HCT116 (cell line): ENCODE results near the gene IL18R1. TPM values are rescaled to one million over a fixed set of nuclear protein-coding genes. Genes with fewer than 3 reads are reported as not detected.

Experiments used
- ATAC-seq: fragments of 200-7000 bp; cut with Tn5 transposase; 2 replicates; pipeline ENCODE4 v1.9.1; 2020; ENCODE audit warnings: mild to moderate bottlenecking, moderate library complexity
- BruUV-seq: library from RNA; stranded (reverse); fragments of 400-500 nt; replicated peaks from 2 replicates; lab custom pipeline; 2021; lab: Mats Ljungman, UMichigan
- CTCF ChIA-PET: fragments of 300-600 bp; sonication (Branson Sonifier 250); formaldehyde crosslinking; loops from one replicate; lab custom pipeline; 2021; ENCODE audit warnings: antibody characterized with exemption; lab: Charles Lee
- POLR2A ChIA-PET: fragments of 300-600, 350-600 bp; sonication (Branson Sonifier 250); formaldehyde crosslinking; loops from one replicate; lab custom pipeline; 2021; ENCODE audit warnings: antibody characterized with exemption; lab: Charles Lee
- RAD21 ChIA-PET, 2 experiments: fragments of 300-600 bp; sonication (Branson Sonifier 250); formaldehyde crosslinking; loops; one replicate each; lab custom pipeline; 2023; ENCODE audit warnings: low total read pairs in 2 of 2; ENCODE audit not compliant: uncharacterized antibody in 2 of 2, unreplicated experiment in 2 of 2, low non-redundant PET in 1 of 2; lab: Charles Lee
- DNase-seq: peaks from one replicate; pipeline ENCODE4 v3.0.0-alpha.2; 2010; ENCODE audit warnings: low read depth, low spot score
- H2AFZ ChIP-seq: fragments of 200-600 bp; shearing (Covaris generic), sonication (generic); 2 replicates; pipeline ENCODE4 v1.6.1; 2017; ENCODE audit warnings: low read depth, mixed run types, mixed read lengths, antibody characterized with exemption, low read length; ENCODE audit not compliant: poor library complexity, severe bottlenecking
- H3K27ac ChIP-seq: 2 replicates; pipeline ENCODE4 v1.5.1; 2012; ENCODE audit warnings: low read depth, low read length
- H3K27me3 ChIP-seq: fragments of 200-600 bp; sonication (generic); 2 replicates; pipeline ENCODE4 v1.6.1; 2016; ENCODE audit warnings: mixed run types, low read length, mixed read lengths; ENCODE audit not compliant: insufficient read depth
- H3K36me3 ChIP-seq, 2 experiments: fragments of 200-500 bp in 1 of 2; fragments of 200-600 bp in 1 of 2; sonication (Bioruptor generic) in 1 of 2; sonication (generic) in 1 of 2; 2 replicates each; pipeline versions ENCODE4 v1.5.1 to v1.6.1; 2014 to 2016; ENCODE audit warnings: low read length in 2 of 2, inconsistent platforms in 1 of 2, mixed read lengths in 1 of 2, mixed run types in 1 of 2; ENCODE audit not compliant: insufficient read depth in 2 of 2, control insufficient read depth in 1 of 2
- H3K4me1 ChIP-seq, 2 experiments: fragments of 200-600 bp in 1 of 2; sonication (generic) in 1 of 2; 2 replicates each; pipeline versions ENCODE4 v1.5.1 to v1.6.1; 2012 to 2017; ENCODE audit warnings: low read length in 2 of 2, inconsistent platforms in 1 of 2, mild to moderate bottlenecking in 1 of 2, mixed read lengths in 1 of 2, mixed run types in 1 of 2, moderate library complexity in 1 of 2; ENCODE audit not compliant: insufficient read depth in 2 of 2, control insufficient read depth in 1 of 2
- H3K4me2 ChIP-seq: fragments of 200-600 bp; sonication (generic); 2 replicates; pipeline ENCODE4 v1.6.1; 2017; ENCODE audit warnings: mixed run types, low read length, mixed read lengths
- H3K4me3 ChIP-seq, 2 experiments: fragments of 200-600 bp in 1 of 2; sonication (generic) in 1 of 2; replicated peaks in 1 of 2; 2 replicates each; pipeline ENCODE4 v1.5.1; 2011 to 2016; ENCODE audit warnings: low read length in 2 of 2, control low read depth in 1 of 2, low read depth in 1 of 2, mild to moderate bottlenecking in 1 of 2, mixed read lengths in 1 of 2, mixed run types in 1 of 2
- H3K79me2 ChIP-seq: fragments of 200-600 bp; sonication (generic); 2 replicates; pipeline ENCODE4 v1.6.1; 2017; ENCODE audit warnings: mild to moderate bottlenecking, mixed run types, low read length, moderate library complexity, mixed read lengths; ENCODE audit not compliant: insufficient read depth
- H3K9ac ChIP-seq: fragments of 200-600 bp; sonication (generic); 2 replicates; pipeline ENCODE4 v1.6.1; 2016; ENCODE audit warnings: low read length, mixed read lengths
- H3K9me2 ChIP-seq: fragments of 200-600 bp; sonication (generic), shearing (Covaris generic); 2 replicates; pipeline ENCODE4 v1.6.1; 2017; ENCODE audit warnings: mixed run types, mild to moderate bottlenecking, moderate library complexity; ENCODE audit not compliant: insufficient read depth
- H3K9me3 ChIP-seq, 2 experiments: fragments of 200-500 bp in 1 of 2; fragments of 200-600 bp in 1 of 2; sonication (Bioruptor generic) in 1 of 2; sonication (generic) in 1 of 2; 2 replicates each; pipeline ENCODE4 v1.6.1; 2014 to 2017; ENCODE audit warnings: low read length in 2 of 2, mixed read lengths in 2 of 2, inconsistent platforms in 1 of 2, low read depth in 1 of 2, mild to moderate bottlenecking in 1 of 2, mixed run types in 1 of 2, moderate library complexity in 1 of 2; ENCODE audit not compliant: control insufficient read depth in 1 of 2, insufficient read depth in 1 of 2
- H4K20me1 ChIP-seq: fragments of 200-600 bp; sonication (generic), shearing (Covaris generic); 2 replicates; pipeline ENCODE4 v1.6.1; 2017; ENCODE audit warnings: mixed run types, mild to moderate bottlenecking, moderate library complexity; ENCODE audit not compliant: insufficient read depth
- ELF1 ChIP-seq: IDR thresholded peaks from 2 replicates; pipeline ENCODE4 v1.6.1; 2012; ENCODE audit warnings: low read depth, borderline replicate concordance
- TCF7L2 ChIP-seq: IDR thresholded peaks from 2 replicates; pipeline ENCODE4 v1.7.0; 2011; ENCODE audit warnings: borderline replicate concordance, inconsistent platforms; ENCODE audit not compliant: insufficient read depth, insufficient read length; ENCODE audit errors: extremely low read depth
- intact Hi-C: fragments of 100-400 bp; cut with micrococcal nuclease; formaldehyde crosslinking; loops from 2 replicates; pipeline ENCODE4 v1.10.0; 2022
- total RNA-seq: library from RNA; stranded (reverse); gene quantifications from one replicate; pipeline ENCODE4 v1.2.1, GENCODE V29; 2021; ENCODE audit not compliant: unreplicated experiment
- TF ChIP-seq, protein P1 (sequence below): IDR thresholded peaks from 2 replicates; pipeline ENCODE4 v1.6.1; 2012

The IL18R1 gene
- total RNA-seq, 1 experiment from 2014 or later, result 1.5 TPM

DNA sequence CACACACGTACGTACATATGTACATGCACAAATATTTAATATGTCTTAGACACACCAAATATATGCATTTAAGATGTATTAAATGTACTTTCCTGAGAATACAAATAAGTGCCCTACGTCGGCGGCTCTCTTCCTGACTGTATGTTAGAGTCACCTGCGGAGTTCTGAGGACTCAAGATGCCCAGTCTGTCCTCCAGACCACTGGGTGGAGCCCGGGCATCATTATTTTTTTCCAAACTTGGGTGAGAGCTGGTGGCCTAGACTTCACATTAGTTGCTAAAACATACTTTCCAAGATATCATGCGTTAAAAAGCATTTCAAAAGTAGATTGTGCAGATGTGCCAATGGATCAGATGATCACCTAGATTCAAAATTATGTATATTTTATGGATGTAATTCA is 2.9 kb downstream of the IL18R1 start:
- Histone ChIP-seq H3K27ac (no peak overlapping the region), H4K20me1 (no peaks in the 10 kb centered on the region), H3K4me3 (no peak overlapping the region), H3K27me3 (no peaks in the 10 kb centered on the region), H3K4me1 (peaks cover 0 to 7% of the 10 kb centered on the region in 2 experiments; a peak in 2 of 4 replicates), H3K36me3 (no peaks in the 10 kb centered on the region), H3K4me2 (no peak overlapping the region), H2AFZ (no peak overlapping the region), H3K79me2 (no peaks in the 10 kb centered on the region), H3K9me2 (no peaks in the 10 kb centered on the region), H3K9ac (no peak overlapping the region), H3K9me3 (no peaks in the 10 kb centered on the region)
- CTCF ChIA-PET, result no interaction called here
- intact Hi-C loops, result loop anchor here (5.0 kb wide), 2 partner anchors 106 to 351 kb away; no protein-coding TSS in a partner anchor
- POLR2A ChIA-PET, result no interaction called here
- RAD21 ChIA-PET, result no interaction called here
- no TSS peak for BruUV-seq
- no peak for ATAC-seq
- no peak for DNase-seq
- TF ChIP-seq, protein P1, sequence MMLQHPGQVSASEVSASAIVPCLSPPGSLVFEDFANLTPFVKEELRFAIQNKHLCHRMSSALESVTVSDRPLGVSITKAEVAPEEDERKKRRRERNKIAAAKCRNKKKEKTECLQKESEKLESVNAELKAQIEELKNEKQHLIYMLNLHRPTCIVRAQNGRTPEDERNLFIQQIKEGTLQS, result no peak

DNA sequence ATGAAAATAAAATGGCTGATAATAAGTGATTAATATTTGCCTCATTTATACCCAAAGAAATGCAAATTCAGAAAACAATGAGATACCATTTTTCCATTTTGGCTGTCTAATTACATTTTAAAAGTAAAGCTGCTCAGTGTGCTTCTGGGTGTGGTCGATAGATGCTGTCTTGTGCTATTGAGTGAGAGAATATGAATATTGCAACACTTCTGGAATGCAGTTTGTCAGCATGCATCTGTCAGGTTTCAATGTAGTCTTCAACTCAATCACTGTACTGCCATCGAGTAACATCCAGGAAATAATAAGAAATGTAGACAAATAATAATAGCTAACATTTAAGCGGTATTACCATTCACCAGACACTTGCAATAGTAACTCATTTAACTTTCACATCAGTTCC is 3.9 kb downstream of the IL18R1 start:
- intact Hi-C loops, result loop anchor here (5.0 kb wide), 2 partner anchors 107 to 352 kb away; no protein-coding TSS in a partner anchor
- H3K4me1 ChIP-seq, result peaks cover 0 to 7% of the 10 kb centered on the region in 2 experiments; a peak in 2 of 4 replicates

More for the DNA sequence above, 3.9 kb downstream of the IL18R1 start:
- H3K4me3 ChIP-seq, result no peak overlapping the region
- H4K20me1 ChIP-seq, result no peaks in the 10 kb centered on the region
- no peak for ATAC-seq
- no peak overlapping the region for H3K4me2 ChIP-seq
- DNase-seq, result no peak
- H3K9ac ChIP-seq, result no peak overlapping the region
- no peaks in the 10 kb centered on the region for H3K9me3 ChIP-seq
- no peaks in the 10 kb centered on the region for H3K36me3 ChIP-seq
- ChIA-PET CTCF (no interaction called here), RAD21 (no interaction called here)
- H3K27me3 ChIP-seq, result no peaks in the 10 kb centered on the region
- H3K79me2 ChIP-seq, result no peaks in the 10 kb centered on the region
- BruUV-seq, result no TSS peak
- no peaks in the 10 kb centered on the region for H3K9me2 ChIP-seq
- no peak for TF ChIP-seq TCF7L2
- no peak for TF ChIP-seq ELF1
- TF ChIP-seq, all 23 proteins: peak for 0
- H2AFZ ChIP-seq, result no peak overlapping the region
- no peak overlapping the region for H3K27ac ChIP-seq
- POLR2A ChIA-PET, result no interaction called here
